AML-193 (cell line): ENCODE results near the gene TMEM242.

ENCODE experiments used
- DNase-seq, 2 experiments: peaks; one replicate each; lab custom pipeline; 2025; lab: John Stamatoyannopoulos, UW

TMEM242 gene

DNA sequence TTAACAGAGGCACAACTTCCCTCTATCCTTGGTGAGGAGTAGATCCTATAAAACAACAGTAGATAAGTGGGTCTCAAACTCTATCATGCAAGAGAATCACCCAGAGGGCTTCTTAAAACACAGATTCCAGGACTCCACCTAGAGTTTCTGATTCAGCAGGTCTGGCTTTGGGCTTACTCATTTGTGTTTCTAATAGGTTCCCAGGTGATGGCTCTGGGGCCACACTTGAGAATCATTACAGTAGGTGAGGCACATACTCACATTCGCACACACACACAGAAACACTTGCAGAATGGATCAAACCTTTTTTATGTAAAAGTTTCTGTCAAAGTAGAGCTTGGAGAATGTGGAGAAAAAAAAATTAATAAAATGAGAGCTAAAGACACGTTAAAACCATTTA, 52.4 kb downstream of the TMEM242 start:
- no peak for DNase-seq

DNA sequence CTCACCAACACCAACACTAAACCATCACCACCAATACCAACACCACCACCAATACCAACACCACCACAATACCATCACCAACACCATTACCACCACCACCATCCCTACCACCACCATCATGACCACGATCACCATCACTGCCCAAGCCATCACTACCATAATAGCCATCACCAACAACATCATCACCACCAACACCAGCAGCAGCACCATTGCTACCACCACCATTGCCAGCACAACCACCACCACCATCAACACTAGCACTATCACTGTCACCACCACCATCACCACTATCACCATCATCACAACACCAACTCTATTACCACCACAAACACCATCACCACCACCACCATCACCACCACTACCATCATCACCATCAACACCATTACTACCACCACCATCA, 53.0 kb downstream of the TMEM242 start:
- no peak for DNase-seq

DNA sequence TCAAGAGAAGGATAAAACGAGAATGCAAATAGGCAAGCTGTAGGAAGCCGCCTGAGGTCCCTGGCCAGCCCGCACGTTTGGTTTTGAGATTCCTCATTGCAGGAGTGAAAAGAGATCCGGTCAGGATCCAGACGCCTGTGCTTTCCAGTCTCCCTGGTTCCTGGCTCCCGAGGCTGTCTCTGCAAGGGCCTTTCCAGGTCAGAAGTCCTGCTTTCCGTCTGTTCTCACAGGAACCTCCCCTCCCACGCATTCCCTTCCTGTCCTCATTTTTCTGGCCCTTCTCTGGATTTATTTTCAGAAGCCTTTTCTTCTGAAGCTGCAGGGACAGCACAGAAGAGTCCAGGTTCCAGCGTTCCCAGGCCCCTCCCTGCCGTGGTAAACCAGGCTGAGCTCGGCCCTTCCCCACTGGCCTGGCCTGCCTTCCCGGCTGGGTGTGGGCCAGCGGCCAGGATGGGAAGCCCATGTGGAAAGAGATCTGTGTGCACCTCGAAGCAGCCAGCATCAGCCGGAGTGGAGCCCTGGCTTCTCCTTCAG, 54.0 kb downstream of the TMEM242 start:
- DNase-seq = no peak

DNA sequence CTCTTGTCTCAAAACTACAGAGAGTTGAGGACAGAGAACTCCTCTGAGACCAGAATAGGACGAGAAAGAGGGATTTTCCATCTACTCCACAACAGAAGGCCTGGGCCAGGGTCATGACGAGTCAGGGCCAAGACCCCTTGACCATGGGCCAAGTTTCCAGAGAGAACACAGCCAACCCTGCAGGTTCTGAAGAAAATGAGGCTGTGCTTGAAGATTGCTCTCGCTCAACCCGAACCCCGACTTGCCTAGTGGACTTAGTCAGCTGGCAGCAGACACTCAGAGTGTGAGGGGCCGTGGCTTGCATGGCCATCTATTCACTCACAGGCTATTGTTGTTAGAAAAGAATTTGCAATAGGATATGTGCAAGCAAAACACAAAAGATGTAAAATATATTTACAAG, 54.5 kb downstream of the TMEM242 start:
- DNase-seq = no peak

DNA sequence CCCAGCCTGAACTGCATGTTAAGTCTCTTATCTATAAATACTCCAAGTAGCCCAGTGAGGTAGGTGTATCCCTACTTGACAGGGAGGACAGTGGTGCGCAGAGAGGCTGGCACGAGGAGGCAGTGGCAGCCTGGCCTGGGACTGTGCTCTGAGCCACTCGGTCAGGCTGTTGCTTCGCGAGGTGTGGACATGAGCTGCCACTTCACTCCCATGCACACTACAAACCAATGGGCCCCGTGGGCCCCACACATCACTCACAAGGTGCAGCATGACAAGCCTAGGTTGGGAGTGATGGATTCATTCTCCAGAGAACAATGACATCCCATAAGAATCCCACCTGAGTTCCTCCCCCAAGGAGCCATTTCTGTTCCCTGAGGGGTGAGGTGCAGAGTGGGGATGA, 54.9 kb downstream of the TMEM242 start:
- DNase-seq = no peak

DNA sequence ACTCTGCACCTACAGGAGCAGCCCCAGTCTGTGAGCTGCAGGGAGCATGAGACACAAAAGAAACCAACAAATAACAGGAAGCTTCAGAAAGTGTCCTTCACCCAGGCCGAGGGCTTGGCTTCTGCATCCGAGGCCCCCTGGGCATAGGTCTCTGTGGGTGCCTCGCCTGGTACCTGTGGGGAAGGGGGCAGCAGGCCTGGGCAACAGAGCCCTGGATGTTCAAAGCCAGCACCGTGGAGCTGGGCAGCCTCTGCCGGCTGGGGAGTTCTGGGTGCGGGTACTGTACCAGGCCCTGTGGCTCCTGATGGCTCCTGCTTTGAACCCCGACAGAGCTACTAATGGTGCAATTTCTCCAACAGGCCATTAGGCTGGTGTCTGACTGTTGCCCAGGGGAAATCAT, 55.7 kb downstream of the TMEM242 start:
- DNase-seq = no peak

DNA sequence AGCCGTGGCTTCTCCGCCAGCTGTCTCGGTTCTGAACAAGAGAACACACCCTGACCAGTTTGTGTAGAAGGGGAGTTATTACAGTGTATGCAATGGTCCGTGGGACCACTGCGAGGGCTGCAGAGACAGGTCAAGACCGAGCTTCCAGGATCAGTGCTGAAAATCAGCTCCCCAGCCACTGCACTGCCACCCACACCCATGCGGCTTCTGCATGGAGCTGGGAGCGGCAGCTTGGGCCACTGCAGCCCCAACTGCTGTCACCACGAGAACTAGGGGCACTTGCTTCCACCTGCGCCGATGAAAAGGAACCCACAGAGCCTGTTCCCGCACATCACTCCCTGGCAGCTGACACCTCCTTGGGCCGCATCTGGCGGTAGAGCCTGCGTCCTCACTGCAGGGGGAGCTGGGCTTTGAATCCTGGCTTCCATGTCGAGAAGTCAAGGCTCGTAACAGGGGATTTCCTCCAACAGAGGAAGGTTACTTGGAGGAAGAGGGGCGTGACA, 56.2 kb downstream of the TMEM242 start:
- DNase-seq = no peak

DNA sequence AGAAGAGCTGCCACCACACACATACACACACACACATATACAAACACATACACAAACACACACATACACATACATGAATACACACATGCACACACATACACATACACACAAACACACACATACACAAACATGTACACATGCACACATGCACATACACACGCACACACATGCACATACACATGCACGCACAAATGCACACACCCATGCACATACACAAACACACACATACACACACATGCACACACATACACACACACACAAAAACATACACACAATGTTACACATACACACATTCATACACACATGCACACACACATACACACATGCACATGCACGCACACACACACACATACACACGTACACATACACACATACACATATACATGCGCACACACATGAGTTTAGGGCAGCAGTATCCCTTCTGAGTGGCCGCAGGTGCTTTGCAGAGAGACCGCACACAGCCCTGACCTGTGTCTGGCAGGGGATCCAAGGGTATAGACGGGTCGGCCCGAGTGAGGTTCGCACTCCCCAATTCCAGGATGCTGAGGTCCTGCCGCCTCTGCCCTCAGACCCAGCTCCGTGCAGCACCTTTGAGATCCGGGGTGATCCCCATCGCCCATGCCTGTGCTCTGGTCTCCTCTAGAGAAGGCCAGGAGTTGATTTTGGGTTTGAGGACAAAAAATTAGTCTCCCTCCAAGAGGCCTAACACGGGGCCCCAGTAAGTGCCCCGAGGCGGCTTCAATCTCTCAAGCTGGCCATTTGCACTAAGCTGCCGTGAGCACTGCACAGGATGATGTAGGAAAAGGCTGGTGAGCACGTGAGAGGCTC, 56.8 kb downstream of the TMEM242 start:
- no peak for DNase-seq

DNA sequence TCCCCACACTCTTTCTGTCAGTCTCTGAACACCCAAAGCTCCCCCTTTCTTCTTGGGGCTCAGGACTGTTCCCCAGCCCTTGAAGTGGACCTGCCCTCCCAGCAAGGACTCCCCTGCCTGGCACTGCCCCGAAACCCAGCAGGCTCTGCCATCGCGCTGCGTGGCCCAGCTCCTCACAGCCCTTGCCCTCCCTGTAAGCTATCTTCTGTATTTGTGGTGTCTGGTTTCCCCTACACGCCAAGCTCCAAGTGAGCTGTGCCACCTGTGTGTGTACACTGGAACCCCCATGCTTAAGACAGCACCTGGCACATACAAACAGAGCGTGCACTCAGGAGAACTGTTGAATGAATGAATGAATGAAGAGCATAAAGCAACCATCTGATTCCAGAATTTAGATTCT, 57.7 kb downstream of the TMEM242 start:
- DNase-seq = no peak

DNA sequence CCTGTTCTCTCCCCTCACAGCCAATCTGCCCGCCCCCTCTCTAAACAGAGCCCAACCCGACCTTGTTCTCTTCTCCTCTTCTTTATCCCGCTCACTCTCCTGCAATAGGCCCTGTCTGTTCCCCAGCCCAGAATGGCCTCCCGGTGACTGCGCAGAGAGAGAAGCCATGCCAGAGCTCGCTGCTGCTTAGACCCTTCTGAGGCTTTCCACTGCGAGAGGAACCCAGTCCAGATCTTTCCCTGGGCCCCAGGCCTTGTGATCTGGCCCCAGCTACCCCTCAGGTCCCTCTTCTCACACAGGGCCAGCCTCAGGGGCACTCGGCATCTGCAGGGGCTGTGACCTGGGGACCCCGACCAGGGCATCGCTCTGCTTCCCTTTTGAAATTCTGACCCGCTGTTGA, 58.1 kb downstream of the TMEM242 start:
- DNase-seq = no peak

DNA sequence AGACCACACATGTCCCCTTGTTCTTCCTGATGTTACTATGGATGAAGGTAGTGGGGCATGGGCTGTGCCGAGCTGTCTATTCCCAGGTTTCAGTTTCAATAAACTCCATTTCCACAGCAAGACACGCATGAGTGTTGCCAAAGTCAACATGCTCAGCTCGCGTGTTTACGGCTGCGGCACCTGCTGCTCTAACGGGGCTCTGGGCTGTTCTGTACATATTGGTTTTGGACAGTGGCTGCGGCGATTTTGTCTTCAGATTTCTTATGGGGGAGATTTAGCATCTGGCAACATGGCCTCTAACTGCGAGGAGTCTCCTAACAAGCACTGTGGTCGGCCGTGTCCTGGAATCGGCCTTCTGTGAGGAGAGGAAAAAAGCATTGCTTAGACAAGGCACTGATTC, 58.6 kb downstream of the TMEM242 start:
- no peak for DNase-seq

DNA sequence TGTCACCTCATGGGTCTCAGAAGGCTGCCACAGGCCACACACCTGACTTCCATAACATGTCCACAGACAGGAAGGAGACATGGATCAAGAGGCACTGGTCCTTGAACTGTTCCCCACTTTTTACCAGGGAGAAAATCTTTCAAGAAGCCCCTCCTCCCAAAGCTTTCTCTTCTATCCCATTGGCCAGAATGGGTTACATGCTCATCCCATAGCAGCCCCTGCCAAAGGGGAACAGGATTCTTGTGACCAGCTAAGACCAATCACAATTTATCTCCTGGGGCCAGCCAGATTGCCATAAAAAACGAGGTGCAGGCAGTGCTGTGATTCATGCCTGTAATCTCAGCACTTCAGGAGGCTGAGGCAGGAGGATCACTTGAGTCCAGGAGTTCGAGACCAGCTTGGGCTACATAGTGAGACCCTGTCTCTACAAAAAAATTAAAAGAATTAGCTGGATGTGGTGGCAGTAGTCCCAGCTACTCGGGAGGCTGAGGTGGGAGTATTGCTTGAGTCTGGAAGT, 59.4 kb downstream of the TMEM242 start:
- DNase-seq = no peak

DNA sequence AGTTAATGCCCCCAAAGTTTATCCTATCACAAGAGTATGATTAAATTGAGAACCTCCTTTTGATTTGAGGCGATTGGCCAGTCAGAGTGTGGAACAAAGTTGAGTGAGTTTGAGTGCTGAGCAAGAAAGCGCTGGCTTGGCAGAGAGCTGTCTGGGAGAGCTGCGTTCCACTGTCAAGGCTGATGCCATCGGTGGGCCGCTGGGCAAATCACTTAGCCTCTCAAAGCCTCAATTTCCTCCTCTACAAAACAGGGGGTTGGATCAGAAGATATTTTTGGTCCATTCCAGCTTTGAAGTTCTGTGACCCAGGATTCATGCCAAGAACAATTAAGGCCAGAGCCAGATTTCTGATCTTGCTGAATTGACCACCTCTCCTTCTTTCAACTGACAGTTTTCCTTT, 60.2 kb downstream of the TMEM242 start:
- DNase-seq = no peak

DNA sequence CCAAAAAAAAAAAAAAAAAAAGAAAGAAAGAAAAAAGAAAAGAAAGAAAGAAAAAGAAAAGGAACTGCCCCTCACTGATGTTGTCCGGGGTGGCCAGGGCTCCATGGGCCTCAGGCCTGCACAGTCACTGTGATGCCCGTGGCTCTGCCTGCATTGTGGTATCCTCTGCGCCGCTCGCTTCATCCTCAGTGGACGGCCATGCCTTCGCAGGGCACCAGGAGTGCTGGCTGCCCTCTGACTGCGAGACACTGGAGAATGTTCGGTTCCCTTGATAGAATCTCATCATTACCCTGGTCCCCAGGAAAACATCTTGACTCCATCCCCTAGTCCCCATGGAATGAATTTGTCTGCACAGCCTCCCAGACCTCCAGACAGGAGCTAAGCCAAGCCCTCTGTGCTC, 61.7 kb downstream of the TMEM242 start:
- no peak for DNase-seq

DNA sequence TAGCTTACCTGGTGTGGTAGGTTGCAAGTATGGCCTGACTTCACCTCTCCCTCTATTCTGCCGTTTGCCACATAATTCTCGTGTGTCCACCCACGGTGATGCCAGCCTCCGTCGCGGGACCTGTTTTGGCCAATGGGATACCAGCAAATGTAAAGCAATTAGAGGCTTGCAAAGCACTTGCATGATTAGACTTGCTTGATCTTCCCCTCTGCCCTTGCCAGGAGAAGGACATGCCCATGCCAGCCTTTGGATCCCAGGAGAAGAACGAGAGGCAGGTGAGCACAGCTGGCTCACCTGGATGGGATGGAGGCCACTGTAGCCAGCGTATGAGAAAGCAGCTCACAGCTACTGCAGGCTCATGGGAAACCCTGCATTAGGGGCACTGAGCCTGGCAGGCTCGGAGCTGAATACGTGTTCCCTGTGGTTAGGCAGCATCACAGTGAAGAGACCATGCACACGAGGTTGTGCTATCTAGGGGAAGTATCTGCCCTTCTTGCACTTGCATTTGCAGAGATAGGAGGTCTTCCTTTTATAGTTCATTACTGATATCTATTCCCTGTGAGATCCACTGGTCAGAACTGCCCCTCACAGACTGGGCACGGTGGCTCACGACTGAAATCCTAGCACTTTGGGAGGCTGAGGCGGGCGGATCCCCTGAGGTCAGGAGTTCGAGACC, 62.4 kb downstream of the TMEM242 start:
- no peak for DNase-seq

DNA sequence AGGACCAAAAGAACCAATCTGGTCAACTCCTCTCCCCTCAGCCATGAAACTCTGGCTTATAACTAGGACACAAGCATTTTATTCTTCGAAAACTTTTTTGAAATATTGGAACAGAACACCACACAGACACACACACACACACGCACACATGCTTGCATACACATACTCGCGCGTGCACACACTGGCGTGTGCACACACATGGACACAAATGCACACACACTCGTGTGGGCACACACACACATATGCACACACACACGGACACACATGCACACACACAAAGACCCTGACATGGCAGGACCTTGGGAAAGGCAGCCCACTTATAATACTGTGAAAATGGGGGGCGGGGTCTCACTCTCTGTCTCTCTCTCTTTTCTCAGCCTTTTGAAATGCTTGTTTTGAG, 63.9 kb downstream of the TMEM242 start:
- DNase-seq = no peak

DNA sequence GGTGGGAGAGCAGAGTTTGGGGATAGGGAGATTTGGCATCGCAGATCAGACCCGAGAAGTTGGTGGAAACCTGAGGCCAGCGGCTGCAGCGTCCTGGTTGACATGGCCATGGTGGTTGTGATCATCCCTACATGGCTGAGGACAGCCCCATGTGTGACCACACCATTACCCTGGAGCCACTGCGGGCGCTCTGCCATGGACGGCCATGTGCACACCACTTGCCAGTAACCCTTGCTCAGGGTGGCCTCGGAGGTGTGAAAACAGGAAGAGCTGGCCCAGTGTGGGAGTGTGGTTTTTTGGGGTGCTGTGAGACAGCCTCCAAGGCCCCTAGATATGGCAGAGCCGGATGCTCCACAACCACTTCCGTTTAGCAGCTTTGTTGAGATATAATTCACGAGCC, 64.4 kb downstream of the TMEM242 start:
- no peak for DNase-seq

DNA sequence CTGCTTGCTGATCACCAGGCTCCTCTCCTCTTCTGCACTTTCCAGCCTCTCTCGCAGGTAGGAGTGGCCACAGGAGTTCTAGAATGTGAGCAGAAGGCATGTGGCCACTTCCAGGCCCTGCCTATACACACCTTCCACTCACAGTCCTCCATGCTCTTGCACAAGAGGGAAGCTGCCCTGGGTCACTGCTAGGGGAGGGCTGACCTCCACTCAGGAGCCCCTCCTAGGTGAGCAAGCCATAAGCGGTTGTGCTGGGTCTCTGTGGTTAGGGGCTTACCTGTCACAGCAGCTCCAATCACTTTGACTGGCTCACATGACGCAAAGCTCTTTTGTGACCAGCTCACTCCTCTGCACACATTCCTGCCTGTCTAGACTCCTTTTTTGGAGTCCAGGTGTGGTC, 68.2 kb downstream of the TMEM242 start:
- no peak for DNase-seq

DNA sequence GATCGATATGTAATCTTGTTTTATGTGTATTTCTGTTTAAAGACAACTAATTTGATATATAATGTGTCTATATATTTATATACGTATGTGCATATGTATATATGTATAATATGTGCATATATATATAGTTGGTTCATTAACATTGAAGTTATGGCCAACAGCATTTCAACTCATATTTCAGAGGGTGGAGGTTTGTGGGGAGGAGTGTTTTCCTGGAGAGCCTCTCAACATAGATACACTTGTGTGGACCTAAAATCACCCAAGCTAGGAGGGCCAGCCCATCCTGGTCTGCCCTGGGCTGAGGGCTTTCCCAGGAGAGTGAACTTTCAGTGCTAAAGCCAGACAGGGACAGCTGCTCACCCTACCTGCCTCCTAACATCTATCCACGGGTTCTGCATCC, 68.8 kb downstream of the TMEM242 start:
- no peak for DNase-seq

DNA sequence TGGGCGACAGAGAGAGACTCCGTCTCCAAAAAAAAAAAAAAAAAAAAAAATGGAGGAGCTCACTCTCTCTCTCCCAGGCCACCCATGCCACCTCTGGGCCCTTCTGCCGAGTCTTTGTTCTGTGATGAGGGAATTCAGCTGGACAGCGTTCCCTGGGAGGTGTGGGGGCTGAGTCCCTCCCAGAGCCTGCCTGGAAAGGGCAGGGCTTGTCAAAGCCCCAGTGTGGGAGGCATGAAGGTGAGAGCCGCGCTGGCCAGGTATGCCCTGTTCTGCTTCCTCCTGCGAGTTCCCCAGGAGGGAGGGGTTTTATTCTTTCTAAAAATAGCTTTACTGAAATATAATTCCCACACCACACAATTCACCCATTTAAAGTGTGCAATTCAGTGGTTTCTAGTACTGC, 69.6 kb downstream of the TMEM242 start:
- DNase-seq = no peak

DNA sequence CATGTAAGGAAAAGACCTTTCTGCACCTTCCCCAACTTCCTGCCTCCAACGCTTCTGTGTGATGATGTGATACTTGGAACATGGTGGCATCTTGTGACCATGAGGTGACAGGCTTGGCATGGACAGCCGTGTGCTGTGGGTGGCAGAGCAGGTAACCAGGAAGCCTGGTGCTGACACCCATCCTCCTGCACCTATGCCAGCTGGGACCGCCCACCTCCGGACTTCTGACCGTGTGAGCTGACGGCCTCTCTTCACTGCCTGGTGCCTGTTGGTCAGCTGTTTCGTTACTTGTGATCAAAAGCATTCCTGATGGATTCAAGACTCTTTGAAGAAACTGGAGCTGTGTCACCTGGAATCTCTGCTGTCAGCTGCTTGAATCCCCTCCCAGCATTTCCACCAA, 70.3 kb downstream of the TMEM242 start:
- DNase-seq = no peak

DNA sequence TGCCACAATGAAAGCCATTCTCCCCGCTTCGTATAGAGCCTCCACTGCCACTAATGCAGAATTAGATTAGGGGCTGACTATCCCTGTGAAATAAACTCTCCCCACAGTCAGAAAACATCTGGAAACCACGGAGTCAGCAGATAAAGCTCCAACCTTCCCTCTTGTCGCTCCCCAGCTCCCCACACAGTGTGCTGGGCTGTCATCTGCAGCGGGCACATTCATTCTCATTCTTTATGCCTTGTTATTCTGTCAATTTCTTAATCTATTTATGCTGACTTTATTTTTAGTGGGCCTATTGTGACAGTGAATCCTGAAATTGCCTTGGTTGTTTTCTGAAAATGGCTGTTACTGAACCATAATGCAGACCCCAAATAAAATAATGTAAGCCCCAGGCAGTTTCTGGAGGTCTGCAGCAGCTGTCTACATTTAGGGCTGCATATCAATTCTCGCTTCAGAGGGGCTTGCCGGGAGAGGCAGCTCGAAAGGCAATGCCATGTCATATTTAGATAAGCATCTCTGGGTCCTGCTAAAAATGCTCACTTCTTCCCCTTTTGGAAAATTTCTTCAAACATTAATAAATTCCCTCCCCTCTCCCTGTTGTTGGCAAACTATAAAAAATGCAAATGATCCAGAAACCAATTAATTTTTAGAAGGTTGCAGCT, 71.6 kb downstream of the TMEM242 start:
- no peak for DNase-seq

DNA sequence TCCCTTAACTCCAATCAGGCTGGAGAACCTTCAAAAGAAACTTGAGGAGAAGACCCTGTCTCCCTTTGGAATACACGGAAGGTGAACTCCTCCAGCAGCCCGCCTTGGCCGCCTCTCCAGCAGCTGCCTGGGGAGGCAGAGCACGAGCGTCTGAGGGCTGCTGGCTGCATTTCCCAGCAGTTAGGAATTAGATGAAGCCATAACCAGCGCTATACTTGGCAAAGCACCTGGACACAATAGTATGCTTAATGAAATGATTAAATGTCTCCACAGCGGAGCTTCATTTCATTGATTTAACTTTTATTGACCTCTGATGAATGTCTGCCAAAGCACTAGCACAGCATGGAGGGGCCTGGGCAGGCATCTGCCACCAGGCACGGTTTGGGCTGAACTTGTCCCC, 73.5 kb downstream of the TMEM242 start:
- DNase-seq = no peak
